ENCODE results near the gene PCNX1.

GRCh38 chr14:71143381-71144290, 236.4 kb downstream of the PCNX1 start:
- TF ChIP-seq, protein P1, sequence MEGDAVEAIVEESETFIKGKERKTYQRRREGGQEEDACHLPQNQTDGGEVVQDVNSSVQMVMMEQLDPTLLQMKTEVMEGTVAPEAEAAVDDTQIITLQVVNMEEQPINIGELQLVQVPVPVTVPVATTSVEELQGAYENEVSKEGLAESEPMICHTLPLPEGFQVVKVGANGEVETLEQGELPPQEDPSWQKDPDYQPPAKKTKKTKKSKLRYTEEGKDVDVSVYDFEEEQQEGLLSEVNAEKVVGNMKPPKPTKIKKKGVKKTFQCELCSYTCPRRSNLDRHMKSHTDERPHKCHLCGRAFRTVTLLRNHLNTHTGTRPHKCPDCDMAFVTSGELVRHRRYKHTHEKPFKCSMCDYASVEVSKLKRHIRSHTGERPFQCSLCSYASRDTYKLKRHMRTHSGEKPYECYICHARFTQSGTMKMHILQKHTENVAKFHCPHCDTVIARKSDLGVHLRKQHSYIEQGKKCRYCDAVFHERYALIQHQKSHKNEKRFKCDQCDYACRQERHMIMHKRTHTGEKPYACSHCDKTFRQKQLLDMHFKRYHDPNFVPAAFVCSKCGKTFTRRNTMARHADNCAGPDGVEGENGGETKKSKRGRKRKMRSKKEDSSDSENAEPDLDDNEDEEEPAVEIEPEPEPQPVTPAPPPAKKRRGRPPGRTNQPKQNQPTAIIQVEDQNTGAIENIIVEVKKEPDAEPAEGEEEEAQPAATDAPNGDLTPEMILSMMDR (IDR thresholded peaks at IDR 0.05): no peak
- no peak for TF ChIP-seq POLR2A (IDR thresholded peaks at IDR 0.05)

Data from esophagus squamous epithelium (tissue), 4 donors.